22Rv1 (cell line): Measurements from ENCODE around the gene PRIMA1.

Experiments used
- CTCF ChIP-seq: fragments of 450-650 bp; IDR thresholded peaks from 2 replicates; pipeline ENCODE4 v1.5.1; 2017; ENCODE audit warnings: mild to moderate bottlenecking
- ZFX ChIP-seq: fragments of 450-650 bp; IDR thresholded peaks from 2 replicates; pipeline ENCODE4 v1.6.1; 2017; ENCODE audit warnings: antibody characterized with exemption, borderline replicate concordance

GRCh38 chr14:93737634-93738033 is 50.7 kb downstream of the PRIMA1 start:
- TF ChIP-seq CTCF: no peak
- TF ChIP-seq ZFX: no peak
